Parathyroid adenoma (tissue), 2 donors: ENCODE data around the gene AP3B2.
A peak's percentile ranks its signal among the peaks of the same experiment; 100 is the strongest.

ENCODE experiments used
- H2AFZ ChIP-seq: fragments of 300-600 bp; sonication (generic); one replicate; pipeline ENCODE4 v1.7.0; 2017; ENCODE audit warnings: antibody characterized with exemption, mild to moderate bottlenecking
- H3K27ac ChIP-seq: fragments of 300-600 bp; sonication (generic); one replicate; pipeline ENCODE4 v1.7.0; 2017
- H3K27me3 ChIP-seq: fragments of 300-600 bp; sonication (generic); one replicate; pipeline ENCODE4 v1.7.0; 2017; ENCODE audit warnings: low read length; ENCODE audit not compliant: control insufficient read depth, insufficient read depth
- H3K36me3 ChIP-seq: fragments of 300-600 bp; sonication (generic); one replicate; pipeline ENCODE4 v1.7.0; 2017; ENCODE audit warnings: low read length; ENCODE audit not compliant: control insufficient read depth, insufficient read depth
- H3K4me1 ChIP-seq: fragments of 300-600 bp; sonication (generic); one replicate; pipeline ENCODE4 v1.7.0; 2017; ENCODE audit warnings: control low read depth
- H3K4me2 ChIP-seq: fragments of 300-600 bp; sonication (generic); one replicate; pipeline ENCODE4 v1.7.0; 2017; ENCODE audit warnings: low read length
- H3K4me3 ChIP-seq: fragments of 300-600 bp; sonication (generic); one replicate; pipeline ENCODE4 v1.7.0; 2017; ENCODE audit warnings: low read depth, low read length
- H3K79me2 ChIP-seq: fragments of 300-600 bp; sonication (generic); one replicate; pipeline ENCODE4 v1.7.0; 2017; ENCODE audit warnings: control low read depth
- H3K9ac ChIP-seq: fragments of 300-600 bp; sonication (generic); one replicate; pipeline ENCODE4 v1.7.0; 2017; ENCODE audit warnings: mild to moderate bottlenecking
- H3K9me3 ChIP-seq: fragments of 300-600 bp; sonication (generic); one replicate; pipeline ENCODE4 v1.7.0; 2017; ENCODE audit warnings: low read length; ENCODE audit not compliant: control insufficient read depth
- CTCF ChIP-seq: fragments of 300-600 bp; sonication (generic); IDR thresholded peaks from one replicate; pipeline ENCODE4 v1.7.0; 2017; ENCODE audit warnings: antibody characterized with exemption, mild to moderate bottlenecking
- donor health status: primary hyperparathyroidism.

Gene AP3B2

GRCh38 chr15:82677720-82678323 lies 31.9 kb downstream of the AP3B2 start:
- no peak for TF ChIP-seq CTCF
- H3K27me3 ChIP-seq, result no peaks in the 10 kb centered on the region
- peaks cover 22% of the 10 kb centered on the region for H3K4me1 ChIP-seq
- H3K4me2 ChIP-seq, result no peak overlapping the region
- H2AFZ ChIP-seq, result no peak overlapping the region
- no peaks in the 10 kb centered on the region for H3K36me3 ChIP-seq
- no peaks in the 10 kb centered on the region for H3K79me2 ChIP-seq
- H3K9ac ChIP-seq, result no peak overlapping the region
- peak overlapping the region; percentile 99 for H3K27ac ChIP-seq
- no peaks in the 10 kb centered on the region for H3K9me3 ChIP-seq
- H3K4me3 ChIP-seq, result no peak overlapping the region

DNA sequence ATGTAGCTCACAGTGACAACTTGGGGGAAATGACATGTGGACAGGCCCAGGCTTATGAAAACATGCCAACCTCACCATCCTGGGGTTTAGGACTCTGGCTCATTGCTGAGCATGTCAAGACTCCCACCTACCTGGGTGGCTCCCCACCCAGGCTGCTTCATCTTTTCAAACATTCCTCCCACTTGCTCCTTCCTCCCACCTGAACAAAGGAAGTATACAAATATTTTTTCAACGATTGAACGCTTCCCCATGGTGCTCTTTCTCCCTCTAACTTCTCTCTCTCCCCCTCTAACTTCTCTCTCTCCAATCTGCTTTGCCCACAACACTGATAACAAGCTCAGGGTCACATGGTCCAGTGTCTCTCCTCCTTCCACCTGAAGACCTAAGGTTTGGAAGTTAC lies 34.8 kb downstream of the AP3B2 start:
- no peaks in the 10 kb centered on the region for H3K27me3 ChIP-seq
- H3K9ac ChIP-seq, result no peak overlapping the region
- no peak overlapping the region for H3K4me3 ChIP-seq
- TF ChIP-seq CTCF, result no peak
- H3K36me3 ChIP-seq, result no peaks in the 10 kb centered on the region
- no peak overlapping the region for H2AFZ ChIP-seq
- peaks cover 17% of the 10 kb centered on the region for H3K4me1 ChIP-seq
- H3K79me2 ChIP-seq, result no peaks in the 10 kb centered on the region
- H3K27ac ChIP-seq, result peak overlapping the region; percentile 99
- no peak overlapping the region for H3K4me2 ChIP-seq
- H3K9me3 ChIP-seq, result no peaks in the 10 kb centered on the region

- H3K9ac ChIP-seq, result no peak overlapping the region
- peaks cover 20% of the 10 kb centered on the region for H3K4me1 ChIP-seq
- no peaks in the 10 kb centered on the region for H3K36me3 ChIP-seq
- no peak overlapping the region for H2AFZ ChIP-seq
- TF ChIP-seq CTCF, result no peak
- H3K4me2 ChIP-seq, result no peak overlapping the region
- no peaks in the 10 kb centered on the region for H3K9me3 ChIP-seq
- H3K79me2 ChIP-seq, result no peaks in the 10 kb centered on the region
- H3K4me3 ChIP-seq, result no peak overlapping the region
- H3K27me3 ChIP-seq, result no peaks in the 10 kb centered on the region
- no peak overlapping the region for H3K27ac ChIP-seq
These were observed 39.0 kb downstream of the AP3B2 start for GRCh38 chr15:82670699-82671098.

DNA sequence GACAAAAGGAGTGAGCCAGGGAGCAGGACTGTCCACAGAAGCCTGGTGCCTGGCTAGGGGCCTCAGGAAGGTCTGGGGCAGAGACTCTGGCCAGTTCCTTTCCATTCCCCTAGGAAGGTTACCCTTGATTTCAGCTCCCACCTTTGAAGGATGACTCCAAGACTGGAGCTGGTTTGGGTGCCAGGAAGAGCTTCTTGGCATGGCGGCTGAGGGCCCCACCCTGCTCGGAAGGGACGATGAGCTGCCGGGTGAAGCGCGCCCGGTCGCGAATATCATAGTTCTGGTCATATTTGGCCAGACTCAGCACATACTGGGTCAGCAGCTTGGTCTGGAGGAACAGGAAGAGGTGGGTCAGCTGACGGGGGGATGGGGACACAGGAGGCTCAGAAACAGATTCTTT lies 43.1 kb downstream of the AP3B2 start:
- Histone ChIP-seq H3K36me3 (no peaks in the 10 kb centered on the region), H3K27ac (peak overlapping the region; percentile 98)
- TF ChIP-seq CTCF, result no peak

DNA sequence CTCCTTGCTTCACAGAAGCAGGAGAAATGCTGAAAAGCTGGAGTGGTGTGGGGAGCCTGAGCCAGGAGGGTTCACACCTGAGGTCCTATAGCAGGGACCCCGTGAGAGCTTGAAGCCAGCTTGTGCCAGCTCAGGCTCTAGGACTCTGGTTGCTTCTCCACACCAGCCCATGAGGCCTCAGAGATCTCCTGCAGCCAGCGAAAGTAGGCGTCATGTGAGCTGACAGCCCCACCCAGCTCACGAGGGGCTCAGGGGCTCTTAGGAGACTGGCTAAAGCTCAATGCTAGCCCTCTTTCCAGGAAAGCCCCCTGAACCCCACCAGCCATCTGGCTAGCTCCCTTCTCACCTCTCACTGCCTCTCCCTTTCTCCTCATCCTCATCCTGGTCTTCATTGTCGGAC lies 45.7 kb downstream of the AP3B2 start:
- Histone ChIP-seq H3K9me3 (no peaks in the 10 kb centered on the region), H3K4me2 (no peak overlapping the region), H3K36me3 (no peaks in the 10 kb centered on the region), H3K4me3 (no peak overlapping the region), H2AFZ (no peak overlapping the region), H3K27ac (peak overlapping the region; percentile 98), H3K79me2 (no peaks in the 10 kb centered on the region), H3K4me1 (peaks cover 56% of the 10 kb centered on the region), H3K27me3 (no peaks in the 10 kb centered on the region), H3K9ac (no peak overlapping the region)
- TF ChIP-seq CTCF, result no peak

More for the DNA sequence above, 43.1 kb downstream of the AP3B2 start:
- peaks cover 44% of the 10 kb centered on the region for H3K4me1 ChIP-seq
- no peak overlapping the region for H3K4me3 ChIP-seq
- no peak overlapping the region for H2AFZ ChIP-seq
- no peaks in the 10 kb centered on the region for H3K79me2 ChIP-seq
- no peaks in the 10 kb centered on the region for H3K9me3 ChIP-seq
- no peak overlapping the region for H3K4me2 ChIP-seq
- no peaks in the 10 kb centered on the region for H3K27me3 ChIP-seq
- H3K9ac ChIP-seq, result no peak overlapping the region
